Keratinocyte (primary cell): ENCODE measurements around the gene MAS1L.

Source experiments
- CTCF ChIP-seq, 3 experiments: IDR thresholded peaks in 1 of 3; conservative IDR thresholded peaks in 1 of 3; optimal IDR thresholded peaks in 1 of 3; 2 replicates in 2 of 3; 3 replicates in 1 of 3; pipeline versions ENCODE3 to v1.5.1; 2011; ENCODE audit warnings: low read length in 3 of 3, mild to moderate bottlenecking in 3 of 3, moderate library complexity in 2 of 3, control low read depth in 1 of 3, inconsistent platforms in 1 of 3; ENCODE audit not compliant: insufficient read depth in 2 of 3; ENCODE audit errors: extremely low read depth in 1 of 3
- EZH2 ChIP-seq: IDR thresholded peaks from one replicate; pipeline ENCODE4 v1.6.1; 2012; ENCODE audit warnings: inconsistent platforms, mild to moderate bottlenecking, low read length, moderate library complexity

- TF ChIP-seq CTCF (optimal IDR thresholded peaks at IDR 0.05 in 1 of 3, IDR thresholded peaks at IDR 0.05 in 1 of 3, conservative IDR thresholded peaks at IDR 0.05 in 1 of 3; ENCODE audit: extremely low read depth in 1 of 3, insufficient read depth in 2 of 3, low read length in 3 of 3), result no peak
- TF ChIP-seq EZH2, result no peak
These were observed 43.9 kb upstream of the MAS1L start for GRCh38 chr6:29531668-29532067.
